ENCODE results near the gene GP9.

DNA sequence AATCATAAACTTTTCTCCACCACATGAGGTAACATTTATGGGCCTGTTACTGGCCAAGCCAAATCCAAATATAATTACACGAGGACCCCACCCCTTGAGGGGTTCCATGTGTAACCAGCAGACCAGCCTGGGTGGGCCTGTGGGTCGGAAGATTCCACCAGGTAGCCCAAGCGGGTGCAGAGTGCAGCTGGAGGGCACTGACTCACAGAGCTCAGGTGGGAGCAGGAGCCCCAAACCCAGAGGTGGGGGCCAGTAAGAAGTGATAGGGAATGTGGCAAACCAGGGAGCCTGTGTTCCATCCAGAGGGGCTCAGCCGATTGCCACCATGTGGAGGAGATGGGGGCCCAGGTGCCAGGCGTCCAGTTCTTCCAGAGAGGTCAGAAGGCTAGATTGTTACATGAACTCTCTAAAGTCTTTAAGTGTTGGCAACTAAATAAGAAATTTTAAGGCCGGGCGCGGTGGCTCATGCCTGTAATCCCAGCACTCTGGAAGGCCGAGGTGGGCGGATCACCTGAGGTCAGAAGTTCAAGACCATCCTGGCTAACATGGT is 2.6 kb downstream of the GP9 start:
- TF ChIP-seq, protein P1, sequence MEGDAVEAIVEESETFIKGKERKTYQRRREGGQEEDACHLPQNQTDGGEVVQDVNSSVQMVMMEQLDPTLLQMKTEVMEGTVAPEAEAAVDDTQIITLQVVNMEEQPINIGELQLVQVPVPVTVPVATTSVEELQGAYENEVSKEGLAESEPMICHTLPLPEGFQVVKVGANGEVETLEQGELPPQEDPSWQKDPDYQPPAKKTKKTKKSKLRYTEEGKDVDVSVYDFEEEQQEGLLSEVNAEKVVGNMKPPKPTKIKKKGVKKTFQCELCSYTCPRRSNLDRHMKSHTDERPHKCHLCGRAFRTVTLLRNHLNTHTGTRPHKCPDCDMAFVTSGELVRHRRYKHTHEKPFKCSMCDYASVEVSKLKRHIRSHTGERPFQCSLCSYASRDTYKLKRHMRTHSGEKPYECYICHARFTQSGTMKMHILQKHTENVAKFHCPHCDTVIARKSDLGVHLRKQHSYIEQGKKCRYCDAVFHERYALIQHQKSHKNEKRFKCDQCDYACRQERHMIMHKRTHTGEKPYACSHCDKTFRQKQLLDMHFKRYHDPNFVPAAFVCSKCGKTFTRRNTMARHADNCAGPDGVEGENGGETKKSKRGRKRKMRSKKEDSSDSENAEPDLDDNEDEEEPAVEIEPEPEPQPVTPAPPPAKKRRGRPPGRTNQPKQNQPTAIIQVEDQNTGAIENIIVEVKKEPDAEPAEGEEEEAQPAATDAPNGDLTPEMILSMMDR (IDR thresholded peaks at IDR 0.05; ENCODE audit: low read depth, low read length) = no peak
- no peak for TF ChIP-seq POLR2A (IDR thresholded peaks at IDR 0.05; ENCODE audit: extremely low read depth, insufficient read length)
- no peak for TF ChIP-seq MAX (IDR thresholded peaks at IDR 0.05; ENCODE audit: low read depth, low read length)
